ENCODE results near the gene CIB1. TPM values are rescaled to one million over a fixed set of nuclear protein-coding genes. Genes with fewer than 3 reads are reported as not detected.

Gene CIB1
- total RNA-seq, 4 donors from 2014 or later, result 9.5 to 80.7 (median 49.2) TPM

GRCh38 chr15:90268415-90268814 is 34.7 kb upstream of the CIB1 start:
- no peak for TF ChIP-seq POLR2A (IDR thresholded peaks at IDR 0.05)
- intact Hi-C loops (cut with DNase I; ENCODE audit: low total_unique reads), result no loop called here
- Histone ChIP-seq H3K4me3 (no peak overlapping the region), H3K27ac (no peak overlapping the region), H3K36me3 (no peaks in the 10 kb centered on the region), H3K4me1 (peaks cover 5 to 9% of the 10 kb centered on the region in 2 donors), H3K27me3 (no peaks in the 10 kb centered on the region), H3K9me3 (no peaks in the 10 kb centered on the region)
- DNase-seq, result no peak

GRCh38 chr15:90266485-90266884 is 32.7 kb upstream of the CIB1 start:
- peaks cover 5 to 9% of the 10 kb centered on the region in 2 donors for H3K4me1 ChIP-seq

GRCh38 chr15:90266061-90266431 is 32.3 kb upstream of the CIB1 start:
- H3K27ac ChIP-seq, result peak overlapping the region; percentile 87 to 92
- H3K27me3 ChIP-seq, result no peaks in the 10 kb centered on the region
- H3K9me3 ChIP-seq, result no peaks in the 10 kb centered on the region
- intact Hi-C loops (cut with DNase I; ENCODE audit: low total_unique reads), result no loop called here
- peak in 1 of 2 donors; percentile 32 for DNase-seq
- no peak for TF ChIP-seq POLR2A (IDR thresholded peaks at IDR 0.05)
- TF ChIP-seq CTCF (IDR thresholded peaks at IDR 0.05), result no peak
- H3K4me3 ChIP-seq, result peak overlapping the region; percentile 71 to 82
- H3K36me3 ChIP-seq, result no peaks in the 10 kb centered on the region
- peaks cover 5 to 9% of the 10 kb centered on the region in 2 donors for H3K4me1 ChIP-seq

More at GRCh38 chr15:90266485-90266884, 32.7 kb upstream of the CIB1 start:
- no peak for DNase-seq
- Histone ChIP-seq H3K4me3 (peak overlapping the region; percentile 71 to 82), H3K9me3 (no peaks in the 10 kb centered on the region), H3K27me3 (no peaks in the 10 kb centered on the region), H3K36me3 (no peaks in the 10 kb centered on the region), H3K27ac (peak overlapping the region; percentile 87 to 92)
- no peak for TF ChIP-seq CTCF (IDR thresholded peaks at IDR 0.05)
- TF ChIP-seq POLR2A (IDR thresholded peaks at IDR 0.05), result no peak
- intact Hi-C loops (cut with DNase I; ENCODE audit: low total_unique reads), result no loop called here

GRCh38 chr15:90265271-90266060 is 31.7 kb upstream of the CIB1 start, which contains the start of gene NGRN:
Gene NGRN (plus strand): TSS chr15:90265672. CDS start chr15:90265713, 41 bp downstream.
- H3K27ac ChIP-seq, result peak within 1 kb of the TSS; percentile 87 to 92
- intact Hi-C loops (cut with DNase I; ENCODE audit: low total_unique reads), result no loop called here
- H3K4me3 ChIP-seq, result peak within 1 kb of the TSS; percentile 71 to 82
- H3K36me3 ChIP-seq, result no peaks in the 10 kb centered on the region
- peaks cover under 1 to 9% of the 10 kb centered on the region in 2 donors for H3K4me1 ChIP-seq
- no peaks in the 10 kb centered on the region for H3K9me3 ChIP-seq
- DNase-seq, result peak; percentile 90 to 91
- no peaks in the 10 kb centered on the region for H3K27me3 ChIP-seq
- TF ChIP-seq POLR2A (IDR thresholded peaks at IDR 0.05) (peak; percentile 79 to 83), CTCF (IDR thresholded peaks at IDR 0.05) (no peak)

- H3K27me3 ChIP-seq, result no peaks in the 10 kb centered on the region
- intact Hi-C loops (cut with DNase I; ENCODE audit: low total_unique reads), result no loop called here
- H3K27ac ChIP-seq, result peak overlapping the region; percentile 87 to 92
- H3K9me3 ChIP-seq, result no peaks in the 10 kb centered on the region
- TF ChIP-seq POLR2A (IDR thresholded peaks at IDR 0.05), result no peak
- no peak for TF ChIP-seq CTCF (IDR thresholded peaks at IDR 0.05)
- DNase-seq, result no peak
- H3K4me1 ChIP-seq, result peaks cover 0 to 9% of the 10 kb centered on the region in 2 donors
- H3K4me3 ChIP-seq, result peak overlapping the region; percentile 71 to 82
- no peaks in the 10 kb centered on the region for H3K36me3 ChIP-seq
Measured at GRCh38 chr15:90264671-90265070, 30.9 kb upstream of the CIB1 start.

All from uterus (tissue), 4 donors.